Endothelial cell of umbilical vein (primary cell): ENCODE measurements around the gene YPEL1. TPM values are rescaled to one million over a fixed set of nuclear protein-coding genes. Genes with fewer than 3 reads are reported as not detected.
"Not testable (repeated sequence)": the region's sequence is repeated elsewhere in the genome, so short reads cannot be mapped to it uniquely, and the experiment has no call there.

ENCODE experiments used
- BruUV-seq: library from RNA; stranded (reverse); fragments of 400-500 nt; replicated peaks from 2 replicates; lab custom pipeline; 2021; lab: Mats Ljungman, UMichigan
- CTCF ChIA-PET: fragments of 300-600, 350-600 bp; sonication (Branson Sonifier 250); formaldehyde crosslinking; loops from one replicate; lab custom pipeline; 2021; ENCODE audit warnings: antibody characterized with exemption, inconsistent platforms; lab: Charles Lee
- POLR2A ChIA-PET: fragments of 300-600, 350-600 bp; sonication (Branson Sonifier 250); formaldehyde crosslinking; loops from one replicate; lab custom pipeline; 2021; ENCODE audit warnings: antibody characterized with exemption, inconsistent platforms; lab: Charles Lee
- DNase-seq: peaks from one replicate; pipeline ENCODE4 v3.0.0-alpha.2; 2011; ENCODE audit warnings: low read depth, low spot score
- FAIRE-seq: peaks from 2 replicates; lab custom pipeline; 2011; peaks lifted over from hg19 to GRCh38; lab: Jason Lieb, UNC
- H2AFZ ChIP-seq: 2 replicates; pipeline ENCODE4 v1.6.0; 2012; ENCODE audit warnings: low read depth, low read length, control low read depth, inconsistent platforms
- H3K27ac ChIP-seq: 2 replicates; pipeline ENCODE4 v1.5.1; 2011; ENCODE audit warnings: low read depth, mild to moderate bottlenecking, control low read depth, low read length, moderate library complexity; ENCODE audit not compliant: insufficient read depth
- H3K27me3 ChIP-seq, 2 experiments: 2 replicates each; pipeline versions ENCODE4 v1.6.0 to v1.6.1; 2011; ENCODE audit warnings: low read length in 2 of 2, mixed read lengths in 1 of 2; ENCODE audit not compliant: control insufficient read depth in 2 of 2, insufficient read depth in 2 of 2
- H3K36me3 ChIP-seq, 2 experiments: 2 replicates in 1 of 2; 3 replicates in 1 of 2; pipeline ENCODE4 v1.5.1; 2011; ENCODE audit warnings: low read length in 2 of 2, mild to moderate bottlenecking in 1 of 2, moderate library complexity in 1 of 2; ENCODE audit not compliant: control insufficient read depth in 2 of 2, insufficient read depth in 2 of 2; ENCODE audit errors: extremely low read depth in 1 of 2
- H3K4me1 ChIP-seq: 3 replicates; pipeline ENCODE4 v1.5.1; 2011; ENCODE audit warnings: mild to moderate bottlenecking, low read length; ENCODE audit not compliant: control insufficient read depth, insufficient read depth; ENCODE audit errors: extremely low read depth
- H3K4me2 ChIP-seq: 2 replicates; pipeline ENCODE4 v1.6.1; 2011; ENCODE audit warnings: low read length, control low read depth, mixed read lengths; ENCODE audit not compliant: insufficient read depth
- H3K4me3 ChIP-seq, 3 experiments: fragments of 200-600 bp in 1 of 3; sonication (generic), shearing (Covaris generic) in 1 of 3; replicated peaks in 1 of 3; 2 replicates each; pipeline ENCODE4 v1.5.1; 2011 to 2016; ENCODE audit warnings: control low read depth in 3 of 3, low read length in 3 of 3, mild to moderate bottlenecking in 2 of 3, inconsistent platforms in 1 of 3, low read depth in 1 of 3, moderate library complexity in 1 of 3; ENCODE audit not compliant: insufficient read depth in 1 of 3
- H3K79me2 ChIP-seq: 2 replicates; pipeline ENCODE4 v1.6.0; 2012; ENCODE audit warnings: low read length, inconsistent platforms; ENCODE audit not compliant: control insufficient read depth, insufficient read depth
- H3K9ac ChIP-seq: replicated peaks from 2 replicates; pipeline ENCODE3; 2011; ENCODE audit warnings: low read length, control low read depth; ENCODE audit not compliant: insufficient read depth; ENCODE audit errors: extremely low read depth
- H3K9me1 ChIP-seq: replicated peaks from 3 replicates; pipeline ENCODE4 v1.6.0; 2011; ENCODE audit warnings: mild to moderate bottlenecking, low read length; ENCODE audit not compliant: control insufficient read depth, insufficient read depth; ENCODE audit errors: extremely low read depth
- H3K9me3 ChIP-seq: replicated peaks from 2 replicates; pipeline ENCODE4 v1.5.1; 2012; ENCODE audit warnings: low read length, inconsistent platforms; ENCODE audit not compliant: control insufficient read depth, insufficient read depth
- H4K20me1 ChIP-seq: replicated peaks from 2 replicates; pipeline ENCODE3; 2011; ENCODE audit warnings: mild to moderate bottlenecking, low read length; ENCODE audit not compliant: control insufficient read depth, insufficient read depth; ENCODE audit errors: extremely low read depth
- dilution Hi-C: fragments of 300-500 bp; cut with MboI; formaldehyde crosslinking; loops from one replicate; pipeline ENCODE4 v1.15.0; 2019; ENCODE audit warnings: low sequenced_read_pairs; ENCODE audit not compliant: extremely low pct_ligation_motif_present
- intact Hi-C: fragments of 100-400 bp; cut with micrococcal nuclease; formaldehyde crosslinking; loops from one replicate; pipeline ENCODE4 v1.10.0; 2022
- polyA plus RNA-seq, 4 experiments: library from polyadenylated mRNA; depleted of rRNA in 3 of 4; stranded (reverse) in 3 of 4; unstranded in 1 of 4; fragments of >200 nt; gene quantifications; 2 replicates each; pipeline versions ENCODE4 v1.2.1 to v1.2.3, GENCODE V29; 2011 to 2012; ENCODE audit warnings: missing spikeins in 1 of 4
- total RNA-seq: library from RNA; stranded (reverse); gene quantifications from 2 replicates; pipeline ENCODE4 v1.2.3, GENCODE V29; 2021

Gene YPEL1
- total and polyA plus RNA-seq, 2 donors (not counting 3 experiments of a cell fraction or from before 2014, with no cell fraction given): 3.7 to 6.2 TPM

GRCh38 chr22:21721195-21721852, 14.3 kb downstream of the YPEL1 start:
- dilution Hi-C loops: loop anchor here (25.0 kb wide), 1 partner anchor 216 kb away; no protein-coding TSS in a partner anchor
- FAIRE-seq, DNase-seq, H3K9ac ChIP-seq, H2AFZ ChIP-seq, H4K20me1 ChIP-seq, H3K79me2 ChIP-seq, POLR2A ChIA-PET, intact Hi-C loops, H3K27ac ChIP-seq, H3K4me3 ChIP-seq, H3K4me2 ChIP-seq, H3K27me3 ChIP-seq, H3K9me1 ChIP-seq, CTCF ChIA-PET, H3K9me3 ChIP-seq, BruUV-seq, H3K4me1 ChIP-seq, H3K36me3 ChIP-seq: not testable (repeated sequence)

- H3K9ac ChIP-seq, H3K27me3 ChIP-seq, H3K27ac ChIP-seq, H3K4me1 ChIP-seq, H3K4me3 ChIP-seq, H3K9me3 ChIP-seq, H3K4me2 ChIP-seq, intact Hi-C loops, H3K79me2 ChIP-seq, H4K20me1 ChIP-seq, H2AFZ ChIP-seq, FAIRE-seq, H3K9me1 ChIP-seq, DNase-seq, H3K36me3 ChIP-seq, BruUV-seq: not testable (repeated sequence)
- CTCF ChIA-PET: interaction anchor here (0.6 kb wide), 1 partner anchor 12 kb away, joined by 4 read pairs; no protein-coding TSS in a partner anchor
- POLR2A ChIA-PET: interaction anchor here (0.7 kb wide), 1 partner anchor 55 kb away, joined by 4 read pairs; no protein-coding TSS in a partner anchor
- dilution Hi-C loops: loop anchor here (25.0 kb wide), 1 partner anchor 217 kb away; no protein-coding TSS in a partner anchor
Measured at GRCh38 chr22:21720191-21720859, 15.3 kb downstream of the YPEL1 start.
